ENCODE data around the gene ZNF580. TPM values are rescaled to one million over a fixed set of nuclear protein-coding genes. Genes with fewer than 3 reads are reported as not detected.

ZNF580 gene
- polyA plus RNA-seq, 3 donors: 9.7 to 46.5 (median 10.7) TPM

DNA sequence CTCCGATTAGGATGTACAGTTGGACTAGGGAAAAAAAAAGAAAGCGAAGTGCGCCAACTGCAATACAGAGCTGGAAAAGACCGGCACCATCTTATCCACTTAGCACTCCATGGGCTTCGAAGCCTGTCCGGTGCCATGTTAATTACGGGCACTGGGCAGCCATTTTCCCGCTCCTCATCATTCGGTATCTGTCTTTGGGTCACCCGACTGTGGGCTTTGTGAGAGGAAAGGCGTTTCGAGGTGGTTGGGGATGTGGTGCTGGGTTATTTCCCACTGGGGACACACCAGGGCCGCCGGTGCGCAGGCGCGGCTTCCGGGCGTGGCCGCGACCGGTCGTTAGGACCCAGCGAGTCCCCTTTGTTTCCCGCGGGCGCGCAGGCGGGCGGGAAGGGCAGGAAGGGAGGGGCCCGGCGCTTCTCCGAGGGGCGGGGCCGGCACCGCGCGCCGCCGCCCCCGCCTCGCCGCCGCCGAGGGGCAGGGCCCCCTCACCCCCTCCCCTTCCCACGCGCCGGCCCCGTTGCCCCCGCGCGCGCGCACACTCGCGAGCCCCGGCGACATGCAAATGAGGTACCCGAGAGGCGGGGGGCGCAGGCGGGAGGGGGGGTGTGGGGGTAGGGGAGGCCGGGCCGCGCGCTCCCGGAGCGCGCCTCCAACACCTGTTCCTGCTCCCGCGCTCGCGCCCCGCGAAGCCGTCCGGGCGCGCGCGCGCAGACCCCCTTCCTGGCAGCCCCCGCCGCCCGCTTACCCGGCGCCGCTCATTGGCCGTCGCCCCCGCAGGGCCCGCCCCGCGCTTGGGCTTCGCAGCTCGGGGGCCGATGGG is 40.8 kb upstream of the ZNF580 start, which contains the start of gene ZNF524:
Gene ZNF524, plus strand, starts transcription at position 447 of the 820 bp plus-strand sequence. CDS start 1,825 bp downstream, outside the sequence.
- Histone ChIP-seq H3K4me1 (ENCODE audit: control insufficient read depth in 1 of 2, insufficient read depth in 2 of 2, low read length in 2 of 2) (peaks cover 25 to 42% of the 10 kb centered on the region in 2 donors), H4K20me1 (ENCODE audit: insufficient read depth, low read length) (no peaks in the 10 kb centered on the region), H3K79me2 (ENCODE audit: insufficient read depth, low read length) (peaks cover 41% of the 10 kb centered on the region), H3K9ac (ENCODE audit: insufficient read depth, low read length, poor library complexity, severe bottlenecking) (peak within 1 kb of the TSS; percentile 86), H3K27me3 (ENCODE audit: control insufficient read depth in 2 of 2, insufficient read depth in 2 of 2, low read length in 2 of 2) (no peaks in the 10 kb centered on the region), H3K36me3 (replicated peaks in 1 of 2; ENCODE audit: control insufficient read depth in 1 of 2, insufficient read depth in 2 of 2, low read length in 2 of 2) (peaks cover 16 to 36% of the 10 kb centered on the region in 2 donors), H2AFZ (ENCODE audit: insufficient read depth, low read depth, low read length, poor library complexity, severe bottlenecking) (peak within 1 kb of the TSS; percentile 81), H3K4me2 (replicated peaks; ENCODE audit: extremely low read depth, low read length, poor library complexity, severe bottlenecking) (peak within 1 kb of the TSS; percentile 97), H3K4me3 (replicated peaks in 1 of 3; ENCODE audit: low read depth in 2 of 3, low read length in 3 of 3) (peak within 1 kb of the TSS; percentile 69 to 92 (median 84)), H3K27ac (ENCODE audit: low read depth in 1 of 2, low read length in 2 of 2) (peak within 1 kb of the TSS; percentile 78 to 90), H3K9me3 (replicated peaks in 1 of 2; ENCODE audit: control insufficient read depth in 1 of 2, insufficient read depth in 1 of 2, low read length in 2 of 2) (peaks cover 0 to 10% of the 10 kb centered on the region in 2 donors)
- peaks cover 20 to 29% of the 10 kb centered on the region in 2 donors for H3K36me3 Mint-ChIP-seq
- H3K9me3 Mint-ChIP-seq: peaks cover 6 to 16% (median 11%) of the 10 kb centered on the region in 7 donors
- H3K27me3 Mint-ChIP-seq (ENCODE audit: low read depth in 3 of 3): no peaks in the 10 kb centered on the region
- H3K4me1 Mint-ChIP-seq: peaks cover 32% of the 10 kb centered on the region
- peak in 2 of 3 donors; percentile 86 to 87 for DNase-seq
- H3K27ac Mint-ChIP-seq: peak within 1 kb of the TSS; percentile 91 to 99 (median 97)
- peak within 1 kb of the TSS; percentile 95 to 100 for H3K4me3 Mint-ChIP-seq
- TF ChIP-seq, protein P1, sequence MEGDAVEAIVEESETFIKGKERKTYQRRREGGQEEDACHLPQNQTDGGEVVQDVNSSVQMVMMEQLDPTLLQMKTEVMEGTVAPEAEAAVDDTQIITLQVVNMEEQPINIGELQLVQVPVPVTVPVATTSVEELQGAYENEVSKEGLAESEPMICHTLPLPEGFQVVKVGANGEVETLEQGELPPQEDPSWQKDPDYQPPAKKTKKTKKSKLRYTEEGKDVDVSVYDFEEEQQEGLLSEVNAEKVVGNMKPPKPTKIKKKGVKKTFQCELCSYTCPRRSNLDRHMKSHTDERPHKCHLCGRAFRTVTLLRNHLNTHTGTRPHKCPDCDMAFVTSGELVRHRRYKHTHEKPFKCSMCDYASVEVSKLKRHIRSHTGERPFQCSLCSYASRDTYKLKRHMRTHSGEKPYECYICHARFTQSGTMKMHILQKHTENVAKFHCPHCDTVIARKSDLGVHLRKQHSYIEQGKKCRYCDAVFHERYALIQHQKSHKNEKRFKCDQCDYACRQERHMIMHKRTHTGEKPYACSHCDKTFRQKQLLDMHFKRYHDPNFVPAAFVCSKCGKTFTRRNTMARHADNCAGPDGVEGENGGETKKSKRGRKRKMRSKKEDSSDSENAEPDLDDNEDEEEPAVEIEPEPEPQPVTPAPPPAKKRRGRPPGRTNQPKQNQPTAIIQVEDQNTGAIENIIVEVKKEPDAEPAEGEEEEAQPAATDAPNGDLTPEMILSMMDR (IDR thresholded peaks at IDR 0.05): no peak
- intact Hi-C loops (cut with micrococcal nuclease): loop anchor here (1.0 to 10.0 kb wide), 4 partner anchors 13 to 195 kb away; partner anchors contain the start of genes UBE2S (in 1 of the 2) and ZNF784 (in 1 of the 2)
- 0% methylated on average over 52 of the region's 97 CpGs for WGBS (ENCODE audit: insufficient coverage)

DNA sequence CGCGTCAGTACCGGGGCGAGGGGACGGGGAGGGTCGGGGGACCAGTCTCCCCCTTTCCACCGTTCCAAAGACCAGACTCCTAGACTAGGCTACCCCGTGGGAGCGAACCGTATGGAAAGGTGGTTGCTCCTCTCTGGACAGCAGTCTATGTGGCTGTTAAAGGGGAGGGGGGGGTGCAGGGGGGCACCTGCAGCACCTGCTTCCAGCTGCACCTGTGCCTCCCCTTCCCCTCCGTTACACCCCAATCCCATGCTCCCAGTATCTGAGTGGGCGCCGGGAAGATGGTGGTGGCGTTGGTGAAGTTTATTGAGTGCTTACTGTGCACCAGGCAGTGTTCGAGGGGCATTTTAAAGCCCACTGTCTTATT is 40.2 kb upstream of the ZNF580 start:
- H3K4me1 ChIP-seq (ENCODE audit: control insufficient read depth in 1 of 2, insufficient read depth in 2 of 2, low read length in 2 of 2): peaks cover 25 to 42% of the 10 kb centered on the region in 2 donors
- H3K9me3 ChIP-seq (replicated peaks in 1 of 2; ENCODE audit: control insufficient read depth in 1 of 2, insufficient read depth in 1 of 2, low read length in 2 of 2): peaks cover 0 to 5% of the 10 kb centered on the region in 2 donors
- TF ChIP-seq, protein P1 (IDR thresholded peaks at IDR 0.05): no peak
- no peak for DNase-seq
- Mint-ChIP-seq H3K27ac (peak overlapping the region in 5 of 7 donors; percentile 22 to 58 (median 49)), H3K4me1 (peaks cover 32% of the 10 kb centered on the region), H3K9me3 (peaks cover 3 to 10% (median 7%) of the 10 kb centered on the region in 7 donors), H3K27me3 (ENCODE audit: low read depth in 3 of 3) (no peaks in the 10 kb centered on the region), H3K36me3 (peaks cover 14 to 23% of the 10 kb centered on the region in 2 donors), H3K4me3 (peak overlapping the region; percentile 75 to 82)
- H4K20me1 ChIP-seq (ENCODE audit: insufficient read depth, low read length): no peaks in the 10 kb centered on the region
- H3K36me3 ChIP-seq (replicated peaks in 1 of 2; ENCODE audit: control insufficient read depth in 1 of 2, insufficient read depth in 2 of 2, low read length in 2 of 2): peaks cover 10 to 30% of the 10 kb centered on the region in 2 donors
- peak overlapping the region; percentile 60 to 92 (median 84) for H3K4me3 ChIP-seq (replicated peaks in 1 of 3; ENCODE audit: low read depth in 2 of 3, low read length in 3 of 3)
- intact Hi-C loops (cut with micrococcal nuclease): loop anchor here in 1 of 2 donors (10.0 kb wide), 1 partner anchor 196 kb away; the partner anchor contains the start of gene UBE2S
- H3K27me3 ChIP-seq (ENCODE audit: control insufficient read depth in 2 of 2, insufficient read depth in 2 of 2, low read length in 2 of 2): no peaks in the 10 kb centered on the region
- peak overlapping the region; percentile 81 for H2AFZ ChIP-seq (ENCODE audit: insufficient read depth, low read depth, low read length, poor library complexity, severe bottlenecking)
- peak overlapping the region; percentile 86 for H3K9ac ChIP-seq (ENCODE audit: insufficient read depth, low read length, poor library complexity, severe bottlenecking)
- peak overlapping the region; percentile 43 to 66 for H3K27ac ChIP-seq (ENCODE audit: low read depth in 1 of 2, low read length in 2 of 2)
- peak overlapping the region; percentile 97 for H3K4me2 ChIP-seq (replicated peaks; ENCODE audit: extremely low read depth, low read length, poor library complexity, severe bottlenecking)
- 0% methylated on average over 5 of the region's 15 CpGs for WGBS (ENCODE audit: insufficient coverage)
- peaks cover 42% of the 10 kb centered on the region for H3K79me2 ChIP-seq (ENCODE audit: insufficient read depth, low read length)

All from CD14-positive monocyte (primary cell).